Panc1 (cell line): Measurements from ENCODE around the gene DROSHA. TPM values are rescaled to one million over a fixed set of nuclear protein-coding genes. Genes with fewer than 3 reads are reported as not detected.

Source experiments
- ATAC-seq: fragments of 200-7000 bp; cut with Tn5 transposase; 2 replicates; pipeline ENCODE4 v1.9.1; 2020; ENCODE audit warnings: mild to moderate bottlenecking, moderate library complexity
- BruUV-seq: library from RNA; stranded (reverse); fragments of 400-500 nt; replicated peaks from 2 replicates; lab custom pipeline; 2021; lab: Mats Ljungman, UMichigan
- CTCF ChIA-PET: fragments of 300-600 bp; sonication (Branson Sonifier 250); formaldehyde crosslinking; loops from one replicate; lab custom pipeline; 2022; ENCODE audit warnings: antibody characterized with exemption; lab: Charles Lee
- POLR2A ChIA-PET: fragments of 300-600 bp; sonication (Branson Sonifier 250); formaldehyde crosslinking; loops from one replicate; lab custom pipeline; 2022; ENCODE audit warnings: antibody characterized with exemption; lab: Charles Lee
- DNase-seq: peaks from one replicate; pipeline ENCODE4 v3.0.0-alpha.2; 2010; ENCODE audit warnings: low read depth, low spot score
- H3K27ac ChIP-seq: 2 replicates; pipeline ENCODE4 v1.5.1; 2011; ENCODE audit warnings: mild to moderate bottlenecking, low read length, inconsistent platforms
- H3K27me3 ChIP-seq: fragments of 200-500 bp; sonication (Bioruptor generic); 2 replicates; pipeline ENCODE4 v1.6.0; 2014; ENCODE audit warnings: low read length, inconsistent platforms; ENCODE audit not compliant: control insufficient read depth, insufficient read depth
- H3K36me3 ChIP-seq: fragments of 200-500 bp; sonication (Bioruptor generic); 2 replicates; pipeline ENCODE4 v1.5.1; 2014; ENCODE audit warnings: inconsistent platforms, mild to moderate bottlenecking, low read length, moderate library complexity; ENCODE audit not compliant: control insufficient read depth, insufficient read depth
- H3K4me1 ChIP-seq: 2 replicates; pipeline ENCODE4 v1.5.1; 2011; ENCODE audit warnings: inconsistent platforms, mild to moderate bottlenecking, low read length, moderate library complexity; ENCODE audit not compliant: control insufficient read depth, insufficient read depth
- H3K4me3 ChIP-seq, 2 experiments: 2 replicates each; pipeline ENCODE4 v1.5.1; 2011 to 2012; ENCODE audit warnings: low read depth in 2 of 2, low read length in 2 of 2, mild to moderate bottlenecking in 2 of 2, inconsistent platforms in 1 of 2, moderate library complexity in 1 of 2
- H3K9me3 ChIP-seq: fragments of 200-500 bp; sonication (Bioruptor generic); 2 replicates; pipeline ENCODE4 v1.5.1; 2014; ENCODE audit warnings: low read depth, mild to moderate bottlenecking, inconsistent platforms, low read length, moderate library complexity; ENCODE audit not compliant: control insufficient read depth, insufficient read depth
- POLR2AphosphoS5 ChIP-seq: IDR thresholded peaks from 2 replicates; pipeline ENCODE4 v1.6.1; 2012; ENCODE audit warnings: mild to moderate bottlenecking, low read depth, low read length, moderate library complexity
- SIN3A ChIP-seq: IDR thresholded peaks from 2 replicates; pipeline ENCODE4 v1.6.1; 2012; ENCODE audit warnings: low read depth, mild to moderate bottlenecking, low read length, moderate library complexity, borderline replicate concordance; ENCODE audit not compliant: insufficient read depth
- TCF7L2 ChIP-seq: IDR thresholded peaks from 2 replicates; pipeline ENCODE4 v1.6.1; 2011; ENCODE audit warnings: mild to moderate bottlenecking, low read depth, low read length, inconsistent platforms
- in situ Hi-C: cut with HindIII; loops from 2 replicates; pipeline ENCODE4 v1.10.0; 2016; ENCODE audit warnings: low sequenced_read_pairs, low pct_unique_long_range_greater_than_20kb
- intact Hi-C: fragments of 100-400 bp; cut with micrococcal nuclease; formaldehyde crosslinking; loops from one replicate; pipeline ENCODE4 v1.10.0; 2022; ENCODE audit not compliant: unreplicated experiment
- total RNA-seq: library from RNA; stranded (reverse); gene quantifications from one replicate; pipeline ENCODE4 v1.2.1, GENCODE V29; 2021; ENCODE audit not compliant: unreplicated experiment
- TF ChIP-seq, protein P1 (sequence below), 2 experiments: IDR thresholded peaks; 2 replicates each; pipeline ENCODE4 v1.6.1; 2011 to 2012; ENCODE audit warnings: low read depth in 2 of 2, control low read depth in 1 of 2, low read length in 1 of 2, mild to moderate bottlenecking in 1 of 2, moderate library complexity in 1 of 2; ENCODE audit not compliant: insufficient read depth in 1 of 2
- TF ChIP-seq, protein P2 (sequence below): fragments of 450-650 bp; IDR thresholded peaks from 2 replicates; pipeline ENCODE4 v1.5.1; 2017; ENCODE audit warnings: mild to moderate bottlenecking

DROSHA gene
- total RNA-seq, 1 experiment from 2014 or later = 98.1 TPM

GRCh38 chr5:31449962-31450361, 81.9 kb downstream of the DROSHA start:
- ChIA-PET POLR2A (no interaction called here), CTCF (no interaction called here)
- DNase-seq = no peak
- H3K27ac ChIP-seq = no peak overlapping the region
- in situ Hi-C loops (no loop called here), intact Hi-C loops (no loop called here)
- H3K4me3 ChIP-seq = no peak overlapping the region
- no peak for ATAC-seq
- no peak for TF ChIP-seq POLR2AphosphoS5
- TF ChIP-seq, protein P1, sequence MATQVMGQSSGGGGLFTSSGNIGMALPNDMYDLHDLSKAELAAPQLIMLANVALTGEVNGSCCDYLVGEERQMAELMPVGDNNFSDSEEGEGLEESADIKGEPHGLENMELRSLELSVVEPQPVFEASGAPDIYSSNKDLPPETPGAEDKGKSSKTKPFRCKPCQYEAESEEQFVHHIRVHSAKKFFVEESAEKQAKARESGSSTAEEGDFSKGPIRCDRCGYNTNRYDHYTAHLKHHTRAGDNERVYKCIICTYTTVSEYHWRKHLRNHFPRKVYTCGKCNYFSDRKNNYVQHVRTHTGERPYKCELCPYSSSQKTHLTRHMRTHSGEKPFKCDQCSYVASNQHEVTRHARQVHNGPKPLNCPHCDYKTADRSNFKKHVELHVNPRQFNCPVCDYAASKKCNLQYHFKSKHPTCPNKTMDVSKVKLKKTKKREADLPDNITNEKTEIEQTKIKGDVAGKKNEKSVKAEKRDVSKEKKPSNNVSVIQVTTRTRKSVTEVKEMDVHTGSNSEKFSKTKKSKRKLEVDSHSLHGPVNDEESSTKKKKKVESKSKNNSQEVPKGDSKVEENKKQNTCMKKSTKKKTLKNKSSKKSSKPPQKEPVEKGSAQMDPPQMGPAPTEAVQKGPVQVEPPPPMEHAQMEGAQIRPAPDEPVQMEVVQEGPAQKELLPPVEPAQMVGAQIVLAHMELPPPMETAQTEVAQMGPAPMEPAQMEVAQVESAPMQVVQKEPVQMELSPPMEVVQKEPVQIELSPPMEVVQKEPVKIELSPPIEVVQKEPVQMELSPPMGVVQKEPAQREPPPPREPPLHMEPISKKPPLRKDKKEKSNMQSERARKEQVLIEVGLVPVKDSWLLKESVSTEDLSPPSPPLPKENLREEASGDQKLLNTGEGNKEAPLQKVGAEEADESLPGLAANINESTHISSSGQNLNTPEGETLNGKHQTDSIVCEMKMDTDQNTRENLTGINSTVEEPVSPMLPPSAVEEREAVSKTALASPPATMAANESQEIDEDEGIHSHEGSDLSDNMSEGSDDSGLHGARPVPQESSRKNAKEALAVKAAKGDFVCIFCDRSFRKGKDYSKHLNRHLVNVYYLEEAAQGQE (IDR thresholded peaks at IDR 0.05; ENCODE audit: insufficient read depth in 1 of 2, low read depth in 2 of 2, low read length in 1 of 2) = no peak
- TF ChIP-seq, protein P2, sequence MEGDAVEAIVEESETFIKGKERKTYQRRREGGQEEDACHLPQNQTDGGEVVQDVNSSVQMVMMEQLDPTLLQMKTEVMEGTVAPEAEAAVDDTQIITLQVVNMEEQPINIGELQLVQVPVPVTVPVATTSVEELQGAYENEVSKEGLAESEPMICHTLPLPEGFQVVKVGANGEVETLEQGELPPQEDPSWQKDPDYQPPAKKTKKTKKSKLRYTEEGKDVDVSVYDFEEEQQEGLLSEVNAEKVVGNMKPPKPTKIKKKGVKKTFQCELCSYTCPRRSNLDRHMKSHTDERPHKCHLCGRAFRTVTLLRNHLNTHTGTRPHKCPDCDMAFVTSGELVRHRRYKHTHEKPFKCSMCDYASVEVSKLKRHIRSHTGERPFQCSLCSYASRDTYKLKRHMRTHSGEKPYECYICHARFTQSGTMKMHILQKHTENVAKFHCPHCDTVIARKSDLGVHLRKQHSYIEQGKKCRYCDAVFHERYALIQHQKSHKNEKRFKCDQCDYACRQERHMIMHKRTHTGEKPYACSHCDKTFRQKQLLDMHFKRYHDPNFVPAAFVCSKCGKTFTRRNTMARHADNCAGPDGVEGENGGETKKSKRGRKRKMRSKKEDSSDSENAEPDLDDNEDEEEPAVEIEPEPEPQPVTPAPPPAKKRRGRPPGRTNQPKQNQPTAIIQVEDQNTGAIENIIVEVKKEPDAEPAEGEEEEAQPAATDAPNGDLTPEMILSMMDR = no peak
- TF ChIP-seq SIN3A = no peak
- no peak for TF ChIP-seq TCF7L2
- H3K4me1 ChIP-seq = no peaks in the 10 kb centered on the region
- no TSS peak for BruUV-seq
- H3K36me3 ChIP-seq = peaks cover 4% of the 10 kb centered on the region; the same call in 1 of the 2 replicates
- H3K9me3 ChIP-seq = no peaks in the 10 kb centered on the region
- no peaks in the 10 kb centered on the region for H3K27me3 ChIP-seq

DNA sequence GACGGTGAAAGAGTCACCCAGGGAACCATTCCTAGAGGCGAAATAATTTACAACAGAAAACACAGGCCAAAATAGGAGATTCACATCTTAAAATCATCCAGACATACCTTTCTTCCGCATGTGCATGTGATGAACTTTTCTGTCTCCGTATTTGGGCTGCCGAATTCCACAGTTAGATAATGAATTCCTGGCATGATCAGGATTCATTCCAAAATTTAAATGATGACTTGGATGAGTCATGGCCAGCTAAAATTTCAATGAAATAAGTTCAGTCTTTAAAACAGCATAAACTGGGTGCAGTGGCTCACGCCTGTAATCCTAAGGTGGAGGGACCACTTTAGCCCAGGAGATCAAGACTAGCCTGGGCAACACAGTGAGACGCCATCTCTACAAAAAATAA, 82.7 kb downstream of the DROSHA start:
- DNase-seq (no peak), ATAC-seq (no peak)
- H3K9me3 ChIP-seq = no peaks in the 10 kb centered on the region
- H3K4me1 ChIP-seq = no peaks in the 10 kb centered on the region
- in situ Hi-C loops = no loop called here
- H3K27me3 ChIP-seq = no peaks in the 10 kb centered on the region
- no TSS peak for BruUV-seq
- intact Hi-C loops = no loop called here
- POLR2A ChIA-PET = no interaction called here
- H3K4me3 ChIP-seq = no peak overlapping the region
- H3K27ac ChIP-seq = no peak overlapping the region
- CTCF ChIA-PET = no interaction called here
- TF ChIP-seq, protein P1 (IDR thresholded peaks at IDR 0.05; ENCODE audit: insufficient read depth in 1 of 2, low read depth in 2 of 2, low read length in 1 of 2) = no peak
- no peak for TF ChIP-seq TCF7L2
- TF ChIP-seq, protein P2 = no peak
- no peak for TF ChIP-seq POLR2AphosphoS5
- no peak for TF ChIP-seq SIN3A
- H3K36me3 ChIP-seq = peaks cover 4% of the 10 kb centered on the region; the same call in 1 of the 2 replicates
